ENCODE results near the gene PI4K2A. TPM values are rescaled to one million over a fixed set of nuclear protein-coding genes. Genes with fewer than 3 reads are reported as not detected.
A peak's percentile ranks its signal among the peaks of the same experiment; 100 is the strongest.
"Not testable (repeated sequence)": the region's sequence is repeated elsewhere in the genome, so short reads cannot be mapped to it uniquely, and the experiment has no call there.

The PI4K2A gene
- total RNA-seq, 2 donors from 2014 or later, result 12.3 to 26.2 TPM

GRCh38 chr10:97687785-97688781, 47.6 kb downstream of the PI4K2A start:
- Histone ChIP-seq H3K4me1 (replicated peaks) (peaks cover 17% of the 10 kb centered on the region), H3K27me3 (replicated peaks; ENCODE audit: insufficient read depth) (no peaks in the 10 kb centered on the region), H3K36me3 (no peaks in the 10 kb centered on the region), H3K27ac (peak overlapping the region; percentile 90 to 93), H3K4me3 (peak overlapping the region; percentile 51 to 64), H3K9me3 (no peaks in the 10 kb centered on the region)
- no peak for DNase-seq (ENCODE audit: low spot score)
- intact Hi-C loops (cut with DNase I), result loop anchor here (5.0 kb wide), 1 partner anchor 46 kb away; the partner anchor contains the start of gene PI4K2A
- 36% methylated on average over 14 of the region's 14 CpGs for WGBS
- peak; percentile 15 for TF ChIP-seq POLR2AphosphoS5 (IDR thresholded peaks at IDR 0.05)
- TF ChIP-seq CTCF (IDR thresholded peaks at IDR 0.05), result no peak
- no peak for TF ChIP-seq POLR2A (IDR thresholded peaks at IDR 0.05)

GRCh38 chr10:97689559-97690020, 49.1 kb downstream of the PI4K2A start:
- no peaks in the 10 kb centered on the region for H3K9me3 ChIP-seq
- H3K4me3 ChIP-seq, result no peak overlapping the region
- intact Hi-C loops (cut with DNase I), result loop anchor here (5.0 kb wide), 1 partner anchor 47 kb away; the partner anchor contains the start of gene PI4K2A
- peaks cover 12% of the 10 kb centered on the region for H3K4me1 ChIP-seq (replicated peaks)
- no peaks in the 10 kb centered on the region for H3K27me3 ChIP-seq (replicated peaks; ENCODE audit: insufficient read depth)
- DNase-seq (ENCODE audit: low spot score), result peak; percentile 35
- no peak for TF ChIP-seq CTCF (IDR thresholded peaks at IDR 0.05)
- TF ChIP-seq POLR2A (IDR thresholded peaks at IDR 0.05), result peak; percentile 27
- H3K36me3 ChIP-seq, result no peaks in the 10 kb centered on the region
- WGBS, result 45% methylated on average over 5 of the region's 5 CpGs
- peak overlapping the region; percentile 59 to 93 for H3K27ac ChIP-seq

- intact Hi-C loops (cut with DNase I), result no loop called here
- Histone ChIP-seq H3K4me1 (replicated peaks) (peaks cover 12% of the 10 kb centered on the region), H3K27ac (peak overlapping the region; percentile 59 to 93)
Observed at GRCh38 chr10:97690133-97690532, 49.7 kb downstream of the PI4K2A start.

GRCh38 chr10:97698072-97698655, 57.7 kb downstream of the PI4K2A start:
- H3K4me1 ChIP-seq (replicated peaks); H3K36me3 ChIP-seq; H3K27ac ChIP-seq; DNase-seq (ENCODE audit: low spot score); intact Hi-C loops (cut with DNase I); H3K9me3 ChIP-seq; H3K4me3 ChIP-seq; H3K27me3 ChIP-seq (replicated peaks; ENCODE audit: insufficient read depth): not testable (repeated sequence)
- WGBS, result 90% methylated on average over 11 of the region's 11 CpGs

More at GRCh38 chr10:97690133-97690532, 49.7 kb downstream of the PI4K2A start:
- peak; percentile 81 for DNase-seq (ENCODE audit: low spot score)
- WGBS, result 43% methylated on average over 3 of the region's 3 CpGs
- Histone ChIP-seq H3K36me3 (no peaks in the 10 kb centered on the region), H3K9me3 (no peaks in the 10 kb centered on the region), H3K27me3 (replicated peaks; ENCODE audit: insufficient read depth) (no peaks in the 10 kb centered on the region), H3K4me3 (no peak overlapping the region)
- peak; percentile 92 for TF ChIP-seq POLR2AphosphoS5 (IDR thresholded peaks at IDR 0.05)
- no peak for TF ChIP-seq POLR2A (IDR thresholded peaks at IDR 0.05)

- Histone ChIP-seq H3K4me3 (no peak overlapping the region), H3K27me3 (replicated peaks; ENCODE audit: insufficient read depth) (no peaks in the 10 kb centered on the region), H3K9me3 (no peaks in the 10 kb centered on the region), H3K27ac (no peak overlapping the region), H3K4me1 (replicated peaks) (no peaks in the 10 kb centered on the region), H3K36me3 (no peaks in the 10 kb centered on the region)
- WGBS, result 39% methylated on average over 12 of the region's 12 CpGs
- intact Hi-C loops (cut with DNase I), result no loop called here
- no peak for TF ChIP-seq POLR2A (IDR thresholded peaks at IDR 0.05)
- peak; percentile 43 to 86 (median 65) for TF ChIP-seq CTCF (IDR thresholded peaks at IDR 0.05)
- TF ChIP-seq POLR2AphosphoS5 (IDR thresholded peaks at IDR 0.05), result peak; percentile 61
- DNase-seq (ENCODE audit: low spot score), result peak; percentile 51
Observed at GRCh38 chr10:97701438-97702069, 61.1 kb downstream of the PI4K2A start.

Measured in prostate gland (tissue), 2 donors.